Right kidney (tissue), 1 donor: ENCODE data around the gene DEPDC1B.
A peak's percentile ranks its signal among the peaks of the same experiment; 100 is the strongest.
"Not testable (repeated sequence)": the region's sequence is repeated elsewhere in the genome, so short reads cannot be mapped to it uniquely, and the experiment has no call there.

Source experiments
- DNase-seq: peaks from one replicate; pipeline ENCODE4 v3.0.0-alpha.2; 2016

DEPDC1B gene

GRCh38 chr5:60701321-60701968 is 1.5 kb upstream of the DEPDC1B start:
- DNase-seq: peak; percentile 19

DNA sequence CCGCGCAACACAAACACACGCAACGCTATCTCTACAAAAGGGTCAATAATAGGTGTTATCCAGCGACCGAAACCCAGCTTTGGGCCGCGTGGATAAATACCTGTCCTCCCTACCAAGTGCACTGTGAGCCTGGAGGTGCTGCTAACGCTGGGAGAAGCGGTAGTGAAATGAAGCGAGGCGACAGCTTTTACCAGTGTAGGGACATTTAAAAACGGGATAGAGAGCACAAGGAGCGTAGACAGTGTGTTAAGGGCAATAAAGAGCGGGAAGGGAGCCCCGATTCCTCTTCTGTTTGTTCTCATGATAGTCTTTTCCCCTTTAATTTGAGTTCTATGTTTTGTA is 421 bp upstream of the DEPDC1B start:
- no peak for DNase-seq

DNA sequence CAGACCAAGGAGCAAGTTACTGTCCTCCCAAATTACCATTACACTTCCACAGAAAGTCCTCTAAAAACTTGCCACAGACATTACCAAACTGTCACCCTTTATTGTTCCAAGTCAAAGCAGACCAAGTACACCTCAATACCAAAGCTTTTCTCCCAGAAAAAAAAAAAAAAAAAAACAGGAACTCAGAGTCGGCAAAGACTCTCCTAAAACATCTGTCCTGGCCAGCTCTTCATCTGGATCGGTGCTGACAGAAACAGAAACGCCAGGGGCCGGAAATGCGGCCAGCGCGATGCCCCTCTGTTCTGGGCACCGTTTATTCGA is 718 bp downstream of the DEPDC1B start:
- DNase-seq: no peak

DNA sequence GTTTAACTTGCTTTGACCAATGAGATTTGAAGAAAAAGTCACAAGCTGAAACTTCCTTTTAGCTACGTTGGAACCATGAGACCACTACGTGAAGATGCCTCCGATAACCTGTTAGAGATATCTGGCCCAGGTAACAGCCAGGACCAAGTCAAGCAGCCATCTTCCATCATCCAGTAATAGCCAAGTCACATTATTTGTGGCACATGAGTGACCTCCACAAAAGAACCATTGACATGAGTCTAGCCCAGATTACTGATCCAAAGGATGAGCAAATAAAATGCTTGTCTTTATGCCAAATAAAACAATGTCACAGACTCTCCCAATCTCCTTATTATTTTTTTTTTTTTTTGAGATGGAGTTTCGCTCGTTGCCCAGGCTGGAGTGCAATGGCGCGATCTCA is 1.6 kb downstream of the DEPDC1B start:
- no peak for DNase-seq

DNA sequence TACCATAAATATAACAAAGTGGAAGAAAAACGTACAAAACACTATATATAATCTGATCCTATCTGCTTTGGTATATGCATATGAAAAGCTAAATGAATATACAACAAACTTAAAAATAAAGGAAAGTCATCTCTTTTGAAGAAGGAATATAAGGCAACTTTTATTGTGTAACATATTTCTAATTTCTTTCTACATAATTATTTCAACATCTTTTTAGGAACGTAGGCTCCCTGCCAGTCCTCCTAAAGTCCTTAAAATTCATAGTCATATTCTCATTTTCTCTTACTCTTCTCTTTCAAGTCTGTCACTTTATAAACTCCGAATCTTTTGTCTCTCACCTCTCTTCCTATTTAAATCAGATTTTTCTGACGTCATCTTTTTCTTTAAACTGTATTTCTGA is 9.6 kb downstream of the DEPDC1B start:
- DNase-seq: no peak

- no peak for DNase-seq
Observed at GRCh38 chr5:60688980-60689379, 11.0 kb downstream of the DEPDC1B start.

DNA sequence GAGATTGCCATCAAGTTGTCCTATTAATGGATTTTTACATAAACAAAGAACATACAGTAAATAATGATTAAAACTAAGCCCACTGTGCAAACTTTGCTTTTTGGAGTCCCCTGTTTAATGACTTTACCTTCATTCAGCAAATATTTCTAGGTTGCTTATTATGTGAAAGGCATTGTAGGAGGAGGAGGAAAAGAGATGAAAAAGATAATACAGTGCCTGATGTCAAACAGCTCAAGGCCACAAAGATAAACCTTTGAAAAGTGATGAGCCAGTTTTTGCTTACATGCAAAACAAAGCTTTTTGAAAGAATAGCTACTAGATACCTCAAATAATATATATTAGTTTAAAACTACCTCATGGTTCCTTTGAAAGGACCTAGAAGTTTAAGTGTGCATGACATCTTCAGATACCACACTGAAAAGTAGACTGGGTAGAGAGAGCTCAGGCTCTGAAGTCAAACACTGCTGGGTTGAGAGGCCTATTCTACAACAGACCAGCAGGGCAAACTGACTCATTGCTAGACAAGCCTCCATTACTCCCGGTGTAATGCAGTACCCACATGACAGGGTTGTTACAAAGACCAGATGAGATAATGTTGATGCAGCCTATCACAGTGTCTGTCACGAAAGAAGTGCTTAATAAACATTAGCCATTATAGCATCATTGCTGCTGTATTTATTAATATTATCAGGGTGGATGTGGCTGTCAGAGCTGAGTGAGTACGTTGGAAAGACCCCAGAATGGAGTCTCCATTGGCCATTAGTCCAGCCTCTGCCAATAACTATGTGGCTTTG is 11.8 kb downstream of the DEPDC1B start:
- no peak for DNase-seq

GRCh38 chr5:60686157-60686556 is 13.8 kb downstream of the DEPDC1B start:
- DNase-seq: no peak

DNA sequence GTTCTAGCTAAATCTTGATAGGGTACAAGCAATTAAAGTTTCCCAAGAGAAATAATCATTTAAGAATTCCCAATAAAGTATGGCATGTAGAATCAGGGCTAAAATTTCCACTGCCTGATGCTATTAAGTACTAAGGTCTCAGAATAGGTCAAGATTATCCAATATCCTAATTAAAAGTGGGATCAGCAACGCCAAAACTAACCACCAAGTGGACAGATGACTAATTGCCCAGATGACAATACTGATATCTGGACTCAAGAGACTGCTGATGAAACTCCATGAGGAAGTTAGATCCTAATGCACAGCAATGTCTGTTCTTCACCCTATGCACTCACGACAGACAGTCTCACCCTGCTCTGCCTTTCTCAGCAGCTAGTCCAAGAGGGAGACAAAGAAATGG is 14.3 kb downstream of the DEPDC1B start:
- DNase-seq: no peak

GRCh38 chr5:60685028-60685427 is 14.9 kb downstream of the DEPDC1B start:
- DNase-seq: no peak

GRCh38 chr5:60682007-60682406 is 18.0 kb downstream of the DEPDC1B start:
- not testable (repeated sequence) for DNase-seq

DNA sequence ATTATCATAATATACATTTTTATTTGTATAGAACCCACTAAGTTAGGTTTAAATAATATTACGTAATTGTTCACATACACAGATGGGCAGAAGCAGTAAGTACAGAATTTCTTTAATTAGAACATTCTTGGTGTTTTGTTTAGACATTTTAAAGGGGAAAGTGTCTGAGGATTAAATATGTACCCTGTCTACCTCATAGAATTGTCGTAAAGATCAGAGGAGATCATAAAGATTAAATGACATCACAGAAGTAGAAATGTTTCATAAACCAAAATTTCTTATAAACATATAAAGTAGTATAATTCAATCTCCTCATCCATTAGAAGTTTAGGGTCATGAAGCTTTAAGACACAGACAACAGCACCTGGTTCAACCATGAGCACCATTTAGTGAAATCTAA is 20.1 kb downstream of the DEPDC1B start:
- DNase-seq: no peak

- no peak for DNase-seq
Observed at GRCh38 chr5:60677850-60678664, 21.9 kb downstream of the DEPDC1B start.

DNA sequence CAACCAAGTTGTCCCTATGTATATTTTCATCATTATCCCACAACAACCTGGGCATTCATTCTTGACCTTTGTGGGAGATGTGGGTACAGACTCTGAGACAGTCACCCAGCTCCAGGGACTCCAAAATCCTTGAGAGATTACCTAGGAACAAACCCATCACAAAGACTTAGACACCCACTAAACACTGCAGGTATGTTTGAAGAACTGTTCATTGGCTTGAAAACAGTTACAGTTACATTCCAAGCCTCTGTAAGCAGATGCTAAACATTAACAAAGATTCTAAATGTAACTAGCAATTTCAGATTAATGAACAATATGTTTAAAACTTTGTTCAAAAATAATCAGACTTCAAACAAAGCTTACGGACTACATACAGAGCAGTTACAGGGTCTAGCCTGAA is 24.7 kb downstream of the DEPDC1B start:
- DNase-seq: no peak

- no peak for DNase-seq
Observed at GRCh38 chr5:60674251-60675069, 25.5 kb downstream of the DEPDC1B start.

DNA sequence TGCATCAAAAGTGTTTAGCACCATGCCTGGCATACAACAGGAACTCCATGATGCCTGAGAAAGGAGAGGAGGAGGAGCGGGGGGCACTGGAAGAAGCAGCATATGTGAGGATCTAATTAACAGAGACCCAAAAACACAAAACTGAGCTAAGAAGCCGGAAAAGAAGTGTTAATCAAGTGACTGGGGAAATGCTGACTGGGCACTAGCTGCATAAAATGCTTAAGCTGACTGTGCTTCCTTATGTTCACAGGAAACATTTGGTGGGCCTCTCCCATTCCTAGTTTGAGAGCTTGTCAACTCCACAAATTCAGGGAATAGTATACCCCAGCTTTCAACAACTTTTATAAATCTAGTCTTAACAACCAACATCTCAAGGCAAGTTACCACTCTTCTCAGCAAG is 26.6 kb downstream of the DEPDC1B start:
- DNase-seq: no peak

- DNase-seq: no peak
Observed at GRCh38 chr5:60672693-60673264, 27.2 kb downstream of the DEPDC1B start.

DNA sequence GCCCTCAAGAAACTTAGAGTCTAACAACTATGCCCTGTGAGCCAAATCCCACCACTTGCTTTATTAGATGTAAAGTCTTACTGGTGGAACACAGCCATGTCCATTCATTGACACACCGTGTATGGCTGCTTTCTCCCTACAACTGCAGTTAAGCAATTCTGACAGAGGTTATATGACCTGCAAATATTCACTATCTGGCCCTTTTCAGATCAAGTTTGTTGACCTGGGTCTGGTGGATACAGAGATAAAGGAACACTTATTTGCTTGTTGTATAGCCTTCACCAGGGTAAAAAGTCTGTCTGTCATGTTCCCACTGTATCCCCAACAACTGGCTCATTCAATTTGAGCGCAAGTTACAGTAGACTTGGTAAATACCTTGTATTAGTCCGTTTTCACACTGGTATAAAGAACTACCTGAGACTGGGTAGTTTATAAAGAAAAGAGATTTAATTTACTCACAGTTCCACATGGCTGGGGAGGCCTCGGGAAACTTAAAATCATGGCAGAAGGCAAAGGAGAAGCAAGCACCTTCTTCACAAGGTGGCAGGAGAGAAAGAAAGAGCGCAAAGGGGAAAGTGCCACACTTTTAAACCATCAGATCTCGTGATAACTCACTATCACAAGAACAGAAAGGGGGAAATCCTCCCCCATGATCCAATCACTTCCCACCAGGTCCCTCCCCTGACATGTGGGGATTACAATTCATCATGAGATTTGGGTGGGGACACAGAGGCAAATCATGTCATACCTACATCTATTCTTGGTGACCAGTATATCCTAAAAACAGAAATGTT is 27.9 kb downstream of the DEPDC1B start:
- no peak for DNase-seq

DNA sequence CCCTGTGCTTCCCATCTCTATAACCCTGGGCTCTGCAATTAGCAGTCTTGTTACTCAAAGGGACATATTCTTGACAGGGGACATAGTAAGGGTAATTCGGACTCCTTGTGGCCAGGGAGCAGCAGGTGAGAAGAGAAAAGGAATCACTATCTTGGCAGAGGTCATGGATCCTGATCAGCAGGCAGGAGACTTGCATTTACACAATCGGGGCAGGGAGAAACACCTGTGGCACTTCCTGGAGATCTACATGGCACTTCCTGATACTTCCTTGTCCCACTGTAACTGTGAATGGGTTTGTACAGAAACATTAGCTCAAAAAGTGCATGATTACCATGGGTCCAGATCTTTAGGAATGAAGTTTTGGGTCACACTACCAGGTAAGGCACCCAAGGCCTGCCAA is 29.2 kb downstream of the DEPDC1B start:
- DNase-seq: no peak

- no peak for DNase-seq
Observed at GRCh38 chr5:60668686-60669304, 31.2 kb downstream of the DEPDC1B start.
